Endothelial cell (in vitro differentiated cells): ENCODE data around the gene KRT20. TPM values are rescaled to one million over a fixed set of nuclear protein-coding genes. Genes with fewer than 3 reads are reported as not detected.

Source experiments
- DNase-seq: peaks from one replicate; pipeline ENCODE4 v3.0.0; 2021; ENCODE audit warnings: low spot score
- H3K27ac Mint-ChIP-seq: one replicate; pipeline ENCODE4 v1.8.0; 2021; ENCODE audit warnings: mixed read lengths, inconsistent platforms; ENCODE audit not compliant: unreplicated experiment
- H3K27me3 Mint-ChIP-seq: one replicate; pipeline ENCODE4 v1.8.0; 2021; ENCODE audit warnings: mild to moderate bottlenecking, moderate library complexity, mixed read lengths, inconsistent platforms; ENCODE audit not compliant: unreplicated experiment
- H3K36me3 Mint-ChIP-seq: one replicate; pipeline ENCODE4 v1.8.0; 2021; ENCODE audit warnings: mild to moderate bottlenecking, low read depth, mixed read lengths, inconsistent platforms; ENCODE audit not compliant: unreplicated experiment
- H3K4me1 Mint-ChIP-seq: one replicate; pipeline ENCODE4 v1.8.0; 2021; ENCODE audit warnings: mild to moderate bottlenecking, mixed read lengths, inconsistent platforms; ENCODE audit not compliant: unreplicated experiment
- H3K4me3 Mint-ChIP-seq: one replicate; pipeline ENCODE4 v1.8.0; 2021; ENCODE audit warnings: mild to moderate bottlenecking, mixed read lengths, inconsistent platforms; ENCODE audit not compliant: unreplicated experiment
- H3K9me3 Mint-ChIP-seq: one replicate; pipeline ENCODE4 v1.8.0; 2021; ENCODE audit warnings: mixed read lengths, inconsistent platforms; ENCODE audit not compliant: unreplicated experiment
- CTCF ChIP-seq: fragments of 200-600 bp; sonication (generic); IDR thresholded peaks from one replicate; pipeline ENCODE4 v1.5.0; 2021; ENCODE audit warnings: antibody characterized with exemption; ENCODE audit not compliant: unreplicated experiment
- total RNA-seq: library from RNA; stranded (reverse); fragmentation: NEBNext Ultra II Directional; extraction: Animal tissue kit (Norgen Biotek cat#: 25700); gene quantifications from one replicate; pipeline ENCODE4 v1.2.1, GENCODE V29; 2021; ENCODE audit not compliant: unreplicated experiment

KRT20 gene
- total RNA-seq, 1 donor from 2014 or later = not detected

- no peaks in the 10 kb centered on the region for H3K36me3 Mint-ChIP-seq
Measured at GRCh38 chr17:40914075-40914855, 29.2 kb upstream of the KRT20 start.

GRCh38 chr17:40912486-40913210 lies 27.6 kb upstream of the KRT20 start:
- no peak overlapping the region for H3K4me3 Mint-ChIP-seq
- H3K4me1 Mint-ChIP-seq = peaks cover 9% of the 10 kb centered on the region
- no peak overlapping the region for H3K27ac Mint-ChIP-seq
- DNase-seq = no peak
- H3K27me3 Mint-ChIP-seq = peaks cover 7% of the 10 kb centered on the region
- no peak for TF ChIP-seq CTCF
- no peaks in the 10 kb centered on the region for H3K9me3 Mint-ChIP-seq
- H3K36me3 Mint-ChIP-seq = no peaks in the 10 kb centered on the region

More at GRCh38 chr17:40914075-40914855, 29.2 kb upstream of the KRT20 start:
- DNase-seq = no peak
- peaks cover 9% of the 10 kb centered on the region for H3K4me1 Mint-ChIP-seq
- peaks cover 3% of the 10 kb centered on the region for H3K27me3 Mint-ChIP-seq
- H3K9me3 Mint-ChIP-seq = no peaks in the 10 kb centered on the region
- no peak for TF ChIP-seq CTCF
- no peak overlapping the region for H3K4me3 Mint-ChIP-seq
- no peak overlapping the region for H3K27ac Mint-ChIP-seq

GRCh38 chr17:40910441-40910841 lies 25.4 kb upstream of the KRT20 start:
- Mint-ChIP-seq H3K4me3 (no peak overlapping the region), H3K9me3 (no peaks in the 10 kb centered on the region), H3K27ac (no peak overlapping the region), H3K27me3 (peaks cover 7% of the 10 kb centered on the region), H3K36me3 (no peaks in the 10 kb centered on the region), H3K4me1 (peaks cover 9% of the 10 kb centered on the region)
- TF ChIP-seq CTCF = no peak
- no peak for DNase-seq

- Mint-ChIP-seq H3K9me3 (no peaks in the 10 kb centered on the region), H3K27ac (no peak overlapping the region), H3K27me3 (peaks cover 7% of the 10 kb centered on the region), H3K4me3 (no peak overlapping the region), H3K4me1 (peaks cover 9% of the 10 kb centered on the region), H3K36me3 (no peaks in the 10 kb centered on the region)
- no peak for DNase-seq
- TF ChIP-seq CTCF = no peak
Measured at GRCh38 chr17:40909755-40910154, 24.7 kb upstream of the KRT20 start.

GRCh38 chr17:40909351-40909750 lies 24.3 kb upstream of the KRT20 start:
- H3K9me3 Mint-ChIP-seq = no peaks in the 10 kb centered on the region
- peaks cover 9% of the 10 kb centered on the region for H3K4me1 Mint-ChIP-seq
- no peak overlapping the region for H3K27ac Mint-ChIP-seq

More at GRCh38 chr17:40909351-40909750, 24.3 kb upstream of the KRT20 start:
- Mint-ChIP-seq H3K36me3 (no peaks in the 10 kb centered on the region), H3K4me3 (no peak overlapping the region), H3K27me3 (peaks cover 7% of the 10 kb centered on the region)
- DNase-seq = peak; percentile 71
- peak; percentile 56 for TF ChIP-seq CTCF
